ENCODE data around the gene PAPPA. TPM values are rescaled to one million over a fixed set of nuclear protein-coding genes. Genes with fewer than 3 reads are reported as not detected.

Gene PAPPA
- total and polyA plus RNA-seq, 2 of the 8 experiments (the other 6 are each of a cell fraction or from before 2014, with no cell fraction given), result 0.18 to 0.63 TPM

DNA sequence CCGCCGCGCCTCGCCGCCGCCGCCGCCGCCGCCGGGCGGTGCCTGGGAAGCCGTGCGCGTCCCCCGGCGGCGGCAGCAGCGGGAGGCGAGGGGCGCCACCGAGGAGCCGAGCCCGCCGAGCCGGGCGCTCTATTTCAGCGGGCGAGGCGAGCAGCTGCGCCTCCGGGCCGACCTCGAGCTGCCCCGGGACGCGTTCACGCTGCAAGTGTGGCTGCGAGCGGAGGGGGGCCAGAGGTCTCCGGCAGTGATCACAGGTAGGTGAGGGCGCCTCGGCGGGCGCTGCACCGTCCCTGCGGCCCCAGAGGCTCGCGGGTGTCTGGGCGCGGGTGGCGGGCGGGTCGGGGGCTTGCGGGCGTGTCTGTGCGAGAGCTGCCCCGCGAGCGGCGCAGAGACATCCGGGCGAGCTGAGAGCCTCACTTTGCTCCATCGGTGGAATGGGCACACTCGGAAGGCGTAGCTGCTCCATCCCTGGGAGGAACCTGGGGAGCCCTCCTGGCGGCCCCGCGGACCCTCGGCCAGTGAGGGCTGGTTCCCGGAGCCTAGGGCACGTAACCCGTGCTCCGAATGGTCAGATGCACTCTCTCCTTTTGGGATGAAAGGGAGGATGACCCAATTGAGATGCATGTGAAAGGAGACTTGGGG lies 864 bp downstream of the PAPPA start (continued):
- TF ChIP-seq KDM4A (IDR thresholded peaks at IDR 0.05; ENCODE audit: low read depth, low read length, severe bottlenecking) (peak; percentile 91), NRF1 (IDR thresholded peaks at IDR 0.05; ENCODE audit: low read depth, low read length) (no peak), SP4 (IDR thresholded peaks at IDR 0.05; ENCODE audit: low read length) (no peak), MAX (IDR thresholded peaks at IDR 0.05) (no peak), EP300 (IDR thresholded peaks at IDR 0.05; ENCODE audit: borderline replicate concordance in 1 of 2, low read depth in 2 of 2, low read length in 2 of 2) (no peak), EGR1 (IDR thresholded peaks at IDR 0.05; ENCODE audit: borderline replicate concordance, low read depth, low read length) (0 out of 2 replicates have a peak, but pooled peaks have one; percentile 27), EZH2 (IDR thresholded peaks at IDR 0.05; ENCODE audit: low read depth, low read length, severe bottlenecking) (no peak), HDAC6 (IDR thresholded peaks at IDR 0.05; ENCODE audit: low read depth, low read length) (no peak), SIX5 (IDR thresholded peaks at IDR 0.05; ENCODE audit: low read depth, low read length) (no peak), PHF8 (conservative IDR thresholded peaks at IDR 0.05; ENCODE audit: low read depth, low read length) (no peak; the same call in 1 of the 2 replicates), ATF3 (IDR thresholded peaks at IDR 0.05; ENCODE audit: insufficient read depth, low read depth, low read length) (no peak), CREB1 (IDR thresholded peaks at IDR 0.05) (no peak), BRCA1 (IDR thresholded peaks at IDR 0.05; ENCODE audit: low read depth, low read length) (no peak), CEBPB (IDR thresholded peaks at IDR 0.05; ENCODE audit: low read depth, low read length) (no peak)
- TF ChIP-seq, protein P1, sequence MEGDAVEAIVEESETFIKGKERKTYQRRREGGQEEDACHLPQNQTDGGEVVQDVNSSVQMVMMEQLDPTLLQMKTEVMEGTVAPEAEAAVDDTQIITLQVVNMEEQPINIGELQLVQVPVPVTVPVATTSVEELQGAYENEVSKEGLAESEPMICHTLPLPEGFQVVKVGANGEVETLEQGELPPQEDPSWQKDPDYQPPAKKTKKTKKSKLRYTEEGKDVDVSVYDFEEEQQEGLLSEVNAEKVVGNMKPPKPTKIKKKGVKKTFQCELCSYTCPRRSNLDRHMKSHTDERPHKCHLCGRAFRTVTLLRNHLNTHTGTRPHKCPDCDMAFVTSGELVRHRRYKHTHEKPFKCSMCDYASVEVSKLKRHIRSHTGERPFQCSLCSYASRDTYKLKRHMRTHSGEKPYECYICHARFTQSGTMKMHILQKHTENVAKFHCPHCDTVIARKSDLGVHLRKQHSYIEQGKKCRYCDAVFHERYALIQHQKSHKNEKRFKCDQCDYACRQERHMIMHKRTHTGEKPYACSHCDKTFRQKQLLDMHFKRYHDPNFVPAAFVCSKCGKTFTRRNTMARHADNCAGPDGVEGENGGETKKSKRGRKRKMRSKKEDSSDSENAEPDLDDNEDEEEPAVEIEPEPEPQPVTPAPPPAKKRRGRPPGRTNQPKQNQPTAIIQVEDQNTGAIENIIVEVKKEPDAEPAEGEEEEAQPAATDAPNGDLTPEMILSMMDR (IDR thresholded peaks at IDR 0.05; ENCODE audit: control extremely low read depth in 1 of 3, insufficient read depth in 1 of 3, low read depth in 1 of 3, low read length in 3 of 3), result no peak

Measured in H1 (cell line).